Measurements from ENCODE around the gene CARHSP1.
"Not testable (repeated sequence)": the region's sequence is repeated elsewhere in the genome, so short reads cannot be mapped to it uniquely, and the experiment has no call there.

Gene CARHSP1

GRCh38 chr16:8872071-8872470 lies 3.3 kb upstream of the CARHSP1 start:
- no peak for DNase-seq (ENCODE audit: low spot score)

- DNase-seq (ENCODE audit: low spot score) = not testable (repeated sequence)
These were observed 1.1 kb upstream of the CARHSP1 start for GRCh38 chr16:8869988-8870241.

- DNase-seq (ENCODE audit: low spot score) = no peak
These were observed 594 bp upstream of the CARHSP1 start for GRCh38 chr16:8869212-8869987.

- DNase-seq (ENCODE audit: low spot score) = no peak
These were observed 832 bp downstream of the CARHSP1 start for GRCh38 chr16:8867932-8868415.

- peak; percentile 53 for DNase-seq (ENCODE audit: low spot score)
These were observed 1.4 kb downstream of the CARHSP1 start for GRCh38 chr16:8867216-8867931.

- no peak for DNase-seq (ENCODE audit: low spot score)
These were observed 2.0 kb downstream of the CARHSP1 start for GRCh38 chr16:8866884-8867215.

GRCh38 chr16:8866118-8866883 lies 2.5 kb downstream of the CARHSP1 start:
- DNase-seq (ENCODE audit: low spot score) = peak; percentile 57

- DNase-seq (ENCODE audit: low spot score) = no peak
These were observed 3.5 kb downstream of the CARHSP1 start for GRCh38 chr16:8865145-8865882.

- DNase-seq (ENCODE audit: low spot score) = peak; percentile 29
These were observed 4.2 kb downstream of the CARHSP1 start for GRCh38 chr16:8864480-8865110.

- peak; percentile 25 for DNase-seq (ENCODE audit: low spot score)
These were observed 5.0 kb downstream of the CARHSP1 start for GRCh38 chr16:8863594-8864424.

GRCh38 chr16:8862309-8863130 lies 6.3 kb downstream of the CARHSP1 start:
- no peak for DNase-seq (ENCODE audit: low spot score)

- DNase-seq (ENCODE audit: low spot score) = no peak
These were observed 7.1 kb downstream of the CARHSP1 start for GRCh38 chr16:8861563-8862308.

GRCh38 chr16:8859913-8860881 lies 8.6 kb downstream of the CARHSP1 start:
- peak; percentile 54 for DNase-seq (ENCODE audit: low spot score)

GRCh38 chr16:8858994-8859912 lies 9.6 kb downstream of the CARHSP1 start:
- no peak for DNase-seq (ENCODE audit: low spot score)

- no peak for DNase-seq (ENCODE audit: low spot score)
These were observed 12.8 kb downstream of the CARHSP1 start for GRCh38 chr16:8855972-8856371.

GRCh38 chr16:8855051-8855786 lies 13.6 kb downstream of the CARHSP1 start:
- no peak for DNase-seq (ENCODE audit: low spot score)
